CD4-positive, alpha-beta T cell treated with Interleukin-4 for 4 hours (primary cell): ENCODE measurements around the gene COL24A1.
"Not testable (repeated sequence)": the region's sequence is repeated elsewhere in the genome, so short reads cannot be mapped to it uniquely, and the experiment has no call there.

Experiments used
- DNase-seq: peaks from one replicate; pipeline ENCODE4 v3.0.0-alpha.2; 2020

COL24A1 gene

DNA sequence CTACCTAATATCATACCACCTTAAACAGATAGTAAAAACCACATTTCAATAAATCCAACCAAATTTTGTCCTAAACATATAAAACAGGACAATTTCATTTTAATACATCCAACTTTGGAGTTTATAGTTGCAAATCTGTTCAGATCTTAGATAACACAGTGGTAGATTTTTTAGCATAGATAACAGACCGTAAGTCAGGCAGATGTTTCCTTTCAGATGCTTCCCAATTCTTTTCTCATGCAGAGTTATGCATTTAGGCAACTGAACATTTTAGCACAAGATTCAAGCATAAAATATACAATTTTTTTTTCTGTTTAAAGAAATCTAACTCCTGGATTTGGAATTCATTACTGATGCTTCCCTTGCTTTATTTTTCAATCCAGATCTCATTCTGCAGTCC, 291.8 kb downstream of the COL24A1 start:
- no peak for DNase-seq

DNA sequence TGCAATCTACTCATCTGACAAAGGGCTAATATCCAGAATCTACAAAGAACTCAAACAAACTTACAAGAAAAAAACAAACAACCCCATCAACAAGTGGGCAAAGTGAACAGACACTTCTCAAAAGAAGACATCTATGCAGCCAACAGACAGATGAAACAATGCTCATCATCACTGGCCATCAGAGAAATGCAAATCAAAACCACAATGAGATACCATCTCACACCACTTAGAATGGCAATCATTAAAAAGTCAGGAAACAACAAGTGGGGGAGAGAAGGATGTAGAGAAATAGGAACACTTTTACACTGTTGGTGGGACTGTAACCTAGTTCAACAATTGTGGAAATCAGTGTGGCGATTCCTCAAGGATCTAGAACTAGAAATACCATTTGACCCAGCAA, 292.9 kb downstream of the COL24A1 start:
- not testable (repeated sequence) for DNase-seq

DNA sequence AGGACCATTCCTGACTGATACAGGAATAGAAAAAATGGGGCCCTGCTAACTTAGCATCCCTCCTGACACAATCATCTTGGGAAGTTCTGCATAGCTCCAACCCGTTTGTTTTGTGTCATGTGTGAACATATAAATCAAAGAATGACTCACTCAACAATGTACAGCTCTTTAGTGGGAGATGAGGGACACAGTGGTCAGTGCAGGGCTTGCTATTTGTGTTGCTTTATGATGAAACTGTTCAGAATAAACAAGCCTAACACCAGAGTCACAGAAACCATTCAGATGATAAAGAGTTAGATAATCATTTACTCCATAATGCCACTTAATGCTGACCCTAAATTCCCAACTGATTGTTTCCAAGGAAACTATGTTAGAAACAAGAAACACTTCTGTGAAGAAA, 294.1 kb downstream of the COL24A1 start:
- DNase-seq, result no peak

DNA sequence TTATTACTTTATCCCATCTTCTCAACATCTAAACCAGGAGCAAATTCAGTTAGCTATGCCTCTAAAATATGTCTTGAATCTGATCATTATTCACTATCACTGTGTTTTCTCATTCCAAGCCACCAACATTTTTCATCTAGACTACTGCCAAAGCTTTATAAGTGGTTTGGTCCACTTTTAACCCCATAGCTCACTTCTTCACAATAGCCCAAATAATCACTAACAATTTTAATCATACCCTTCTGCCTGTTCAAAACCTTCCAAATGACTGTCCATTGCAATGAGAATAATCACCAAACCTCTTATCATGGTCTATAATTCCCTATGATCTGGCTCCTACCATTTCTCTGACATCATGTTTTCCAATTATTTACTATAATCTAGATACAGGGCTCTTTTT, 298.6 kb downstream of the COL24A1 start:
- no peak for DNase-seq

- no peak for DNase-seq
Measured at GRCh38 chr1:85850238-85850637, 306.3 kb downstream of the COL24A1 start.

DNA sequence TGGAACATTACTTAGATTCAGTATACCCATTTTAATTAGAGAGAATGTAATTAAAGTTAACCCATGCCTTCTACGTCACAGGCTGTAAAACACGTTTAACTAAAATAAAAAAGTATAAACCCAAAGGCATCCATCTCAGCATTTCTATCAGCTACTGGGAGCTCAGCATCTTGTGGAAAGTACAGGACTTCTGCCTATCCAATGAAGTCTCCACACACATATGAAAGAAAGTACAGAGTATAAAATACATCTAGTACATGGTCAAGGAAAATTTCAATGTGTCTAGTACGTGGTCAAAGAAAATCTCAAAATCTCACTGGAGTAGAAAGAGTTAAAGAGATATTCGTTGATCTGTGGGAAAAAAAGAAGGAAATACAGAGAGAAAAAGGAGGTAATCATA, 306.9 kb downstream of the COL24A1 start:
- no peak for DNase-seq

- no peak for DNase-seq
Measured at GRCh38 chr1:85847356-85847755, 309.2 kb downstream of the COL24A1 start.

- DNase-seq, result no peak
Measured at GRCh38 chr1:85846706-85847105, 309.9 kb downstream of the COL24A1 start.

- DNase-seq, result no peak
Measured at GRCh38 chr1:85839459-85839858, 317.1 kb downstream of the COL24A1 start.

GRCh38 chr1:85838238-85838637, 318.3 kb downstream of the COL24A1 start:
- DNase-seq, result no peak

- DNase-seq, result no peak
Measured at GRCh38 chr1:85836736-85837135, 319.8 kb downstream of the COL24A1 start.

GRCh38 chr1:85833165-85833564, 323.4 kb downstream of the COL24A1 start:
- not testable (repeated sequence) for DNase-seq

DNA sequence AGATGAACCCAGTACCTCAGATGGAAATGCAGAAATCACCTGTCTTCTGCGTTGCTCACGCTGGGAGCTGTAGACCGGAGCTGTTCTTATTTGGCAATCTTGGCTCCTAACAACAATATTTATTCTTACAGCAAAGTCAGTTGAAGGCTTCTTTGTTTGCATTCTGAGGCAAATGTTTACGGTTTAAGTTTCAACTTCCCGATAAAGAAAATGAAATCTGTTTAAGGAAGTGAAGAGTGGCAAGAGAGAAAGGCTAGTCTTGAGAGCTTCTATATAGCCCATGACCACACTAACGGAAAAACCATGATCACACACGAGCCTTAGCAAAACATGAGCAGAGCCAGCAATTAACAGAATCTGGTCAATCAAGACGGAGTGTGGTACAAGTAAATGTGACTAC, 325.7 kb downstream of the COL24A1 start:
- DNase-seq, result no peak

DNA sequence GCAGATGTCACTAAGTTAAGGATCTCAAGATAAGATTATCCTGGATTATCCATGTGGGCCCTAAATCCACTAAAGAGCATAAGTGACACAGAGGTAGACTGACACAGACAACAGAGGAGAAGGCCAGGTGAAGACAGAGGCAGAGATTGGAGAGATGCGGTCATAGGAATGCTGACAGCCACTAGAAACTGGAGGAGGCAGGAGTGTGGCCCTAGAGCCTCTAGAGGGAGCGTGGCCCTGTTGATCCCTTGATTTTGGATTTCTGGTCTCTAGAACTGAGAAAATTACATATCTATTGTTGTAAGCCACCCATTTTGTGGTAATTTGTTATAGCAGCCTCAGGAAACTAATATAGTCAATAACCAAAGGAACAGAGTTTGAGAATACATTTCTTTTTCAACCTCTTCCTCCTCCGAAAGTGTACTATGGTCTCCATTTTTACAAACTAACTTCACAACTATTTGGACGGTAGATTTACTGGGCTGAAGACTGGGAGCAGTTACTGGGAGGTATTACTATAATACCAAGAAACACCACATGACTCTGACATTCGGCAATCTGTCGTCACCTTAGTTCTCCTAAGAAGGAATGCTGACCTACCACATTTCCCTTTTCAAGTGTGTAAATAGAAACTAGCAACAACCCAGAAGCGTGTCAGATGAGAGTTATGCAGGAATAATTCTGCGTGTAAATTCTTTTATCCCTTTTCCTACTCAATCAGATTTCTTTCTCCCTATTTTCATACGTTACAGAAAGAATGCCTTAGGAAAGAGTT, 332.3 kb downstream of the COL24A1 start:
- DNase-seq, result no peak

DNA sequence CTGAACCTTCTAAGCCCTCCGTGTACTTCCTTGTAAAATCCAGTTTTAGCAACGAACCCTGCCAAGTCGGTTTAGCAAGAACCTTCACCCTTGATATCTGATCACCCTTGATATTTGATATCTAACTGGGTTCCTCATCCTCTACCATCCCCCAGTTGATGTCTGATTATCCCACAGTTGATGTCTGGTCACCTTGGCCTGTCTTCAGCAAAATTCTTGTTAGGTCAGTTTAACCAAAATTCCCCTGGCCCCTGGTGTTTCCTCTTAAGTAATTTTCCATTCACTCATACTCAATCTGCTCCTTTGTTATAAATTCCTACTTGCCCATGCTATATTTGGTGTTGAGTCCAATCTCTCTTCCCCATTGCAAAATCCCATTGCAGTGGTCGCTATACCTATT, 333.9 kb downstream of the COL24A1 start:
- DNase-seq, result no peak

- DNase-seq, result no peak
Measured at GRCh38 chr1:85818371-85818770, 338.2 kb downstream of the COL24A1 start.

GRCh38 chr1:85816606-85817005, 340.0 kb downstream of the COL24A1 start:
- DNase-seq, result no peak

DNA sequence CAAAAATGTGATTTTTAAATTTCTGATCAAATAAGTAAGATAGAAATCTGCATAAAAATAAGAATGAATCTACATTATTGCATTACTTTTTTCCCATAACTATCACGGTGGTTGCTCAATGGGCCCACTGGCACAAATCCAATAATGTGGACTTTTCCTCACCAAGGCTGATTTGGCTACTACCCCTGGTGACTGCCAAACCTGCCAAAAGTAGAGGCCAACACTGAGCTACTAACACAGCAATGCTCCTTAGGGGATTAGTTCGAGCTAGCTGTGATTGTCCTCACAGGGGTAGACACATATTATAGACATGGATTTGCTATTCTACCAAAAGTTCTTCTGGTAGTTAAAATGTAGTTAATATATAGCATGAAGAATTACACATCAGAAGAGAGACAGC, 340.7 kb downstream of the COL24A1 start:
- DNase-seq, result no peak

GRCh38 chr1:85806236-85806965, 350.2 kb downstream of the COL24A1 start:
- no peak for DNase-seq

DNA sequence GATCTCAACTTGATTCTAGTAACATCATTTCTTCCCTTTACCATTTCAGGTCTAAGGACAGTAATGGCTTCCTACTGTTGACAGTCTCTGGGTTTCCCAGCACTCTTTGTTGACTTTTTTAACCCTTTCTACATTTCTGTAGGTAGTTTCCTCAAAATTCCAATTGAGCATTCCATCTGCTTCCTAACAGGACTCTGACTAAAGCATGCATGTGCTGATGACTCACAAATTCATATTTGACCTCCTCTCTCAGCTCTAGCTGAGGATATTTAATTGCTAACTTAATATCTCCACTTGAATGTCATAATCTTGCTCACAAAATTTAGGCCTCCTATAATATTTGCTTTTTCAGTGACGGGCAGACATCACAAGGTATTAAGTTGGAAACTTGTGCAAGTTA, 355.1 kb downstream of the COL24A1 start:
- no peak for DNase-seq

- DNase-seq, result no peak
Measured at GRCh38 chr1:85799737-85800136, 356.8 kb downstream of the COL24A1 start.

GRCh38 chr1:85798419-85798818, 358.2 kb downstream of the COL24A1 start:
- DNase-seq, result no peak

DNA sequence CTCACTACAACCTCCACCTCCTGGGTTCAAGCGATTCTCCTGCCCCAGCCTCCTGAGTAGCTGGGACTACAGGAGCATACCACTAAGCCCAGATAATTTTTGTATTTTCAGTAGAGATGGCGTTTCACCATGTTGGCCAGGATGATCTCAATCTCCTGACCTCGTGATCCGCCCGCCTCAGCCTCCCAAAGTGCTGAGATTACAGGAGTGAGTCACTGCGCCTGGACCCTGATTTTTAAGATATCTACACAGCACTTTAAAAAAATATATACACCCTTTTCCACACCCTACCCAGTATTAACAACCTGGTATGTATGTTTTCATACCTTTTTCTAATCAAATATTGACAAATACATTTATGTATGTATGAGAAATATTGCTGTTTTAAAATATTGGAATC, 379.6 kb downstream of the COL24A1 start:
- not testable (repeated sequence) for DNase-seq

DNA sequence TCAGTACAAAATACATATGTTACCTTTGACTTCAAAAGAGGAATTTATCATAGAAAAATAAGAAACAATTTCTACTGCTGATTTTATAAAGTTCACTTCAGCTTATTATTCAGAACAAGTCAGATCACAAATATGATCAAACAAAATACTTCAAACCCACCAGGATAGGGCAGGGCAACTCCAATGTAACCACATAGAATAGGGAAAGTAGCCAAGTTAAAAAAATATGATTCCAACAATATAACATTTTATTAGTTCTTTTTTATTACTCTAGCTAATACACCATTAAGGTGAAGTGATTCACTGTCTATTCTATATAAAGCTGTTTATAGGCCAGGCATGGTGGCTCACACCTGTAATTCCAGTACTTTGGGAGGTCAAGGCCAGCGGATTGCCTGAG, 393.8 kb downstream of the COL24A1 start:
- no peak for DNase-seq

DNA sequence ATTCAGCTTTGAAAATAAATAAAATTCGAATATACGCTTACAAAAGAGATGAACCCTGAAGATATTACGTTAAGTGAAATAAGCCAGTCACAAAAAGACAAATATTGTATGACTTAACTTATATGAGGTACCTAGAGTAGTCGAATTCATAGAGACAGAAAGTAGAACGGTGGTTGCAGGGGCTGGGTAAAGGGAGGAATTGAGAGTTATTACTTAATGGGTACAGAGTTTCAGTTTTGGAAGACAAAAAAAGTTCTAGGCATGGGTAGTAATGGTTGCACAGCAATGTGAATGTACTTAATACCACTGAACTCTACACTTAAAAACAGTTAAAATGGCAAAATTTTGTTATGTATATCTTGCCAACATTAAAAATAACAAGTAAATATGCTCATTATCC, 399.7 kb downstream of the COL24A1 start:
- DNase-seq, result no peak
